Renal cortical epithelial cell (primary cell): ENCODE results near the gene SEC24B. TPM values are rescaled to one million over a fixed set of nuclear protein-coding genes. Genes with fewer than 3 reads are reported as not detected.
"Not testable (repeated sequence)": the region's sequence is repeated elsewhere in the genome, so short reads cannot be mapped to it uniquely, and the experiment has no call there.

Experiments
- DNase-seq: peaks from one replicate; pipeline ENCODE4 v3.0.0-alpha.2; 2011; ENCODE audit warnings: low read depth
- total RNA-seq: library from RNA; depleted of rRNA; stranded (reverse); fragments of >200 nt; gene quantifications from 2 replicates; pipeline ENCODE4 v1.2.3, GENCODE V29; 2014

SEC24B gene
- total RNA-seq, 1 donor from 2014 or later, result 34.6 TPM

GRCh38 chr4:109506890-109507289, 73.3 kb downstream of the SEC24B start:
- no peak for DNase-seq

- DNase-seq, result no peak
Observed at GRCh38 chr4:109510687-109511086, 77.1 kb downstream of the SEC24B start.

GRCh38 chr4:109511414-109511813, 77.8 kb downstream of the SEC24B start:
- no peak for DNase-seq

- not testable (repeated sequence) for DNase-seq
Observed at GRCh38 chr4:109513368-109513767, 79.8 kb downstream of the SEC24B start.

GRCh38 chr4:109532182-109532581, 98.6 kb downstream of the SEC24B start:
- no peak for DNase-seq

GRCh38 chr4:109545401-109545800, 111.8 kb downstream of the SEC24B start:
- DNase-seq, result no peak

GRCh38 chr4:109547394-109547793, 113.8 kb downstream of the SEC24B start:
- peak; percentile 8 for DNase-seq

- DNase-seq, result peak; percentile 81
Observed at GRCh38 chr4:109548655-109549054, 115.0 kb downstream of the SEC24B start.

- no peak for DNase-seq
Observed at GRCh38 chr4:109552237-109552636, 118.6 kb downstream of the SEC24B start.

GRCh38 chr4:109553130-109553529, 119.5 kb downstream of the SEC24B start:
- DNase-seq, result no peak

- no peak for DNase-seq
Observed at GRCh38 chr4:109554971-109555370, 121.4 kb downstream of the SEC24B start.

- DNase-seq, result no peak
Observed at GRCh38 chr4:109557433-109557832, 123.8 kb downstream of the SEC24B start.

GRCh38 chr4:109558095-109558494, 124.5 kb downstream of the SEC24B start:
- not testable (repeated sequence) for DNase-seq

GRCh38 chr4:109559625-109559982, 126.0 kb downstream of the SEC24B start:
- DNase-seq, result no peak

- peak; percentile 66 for DNase-seq
Observed at GRCh38 chr4:109559983-109560686, 126.5 kb downstream of the SEC24B start, which contains the start of gene MCUB. TSS of gene MCUB (plus strand) at chr4:109560246. CDS start at chr4:109560338, 92 bp downstream.

- peak; percentile 69 for DNase-seq
Observed at GRCh38 chr4:109560687-109561461, 127.3 kb downstream of the SEC24B start.

GRCh38 chr4:109562457-109563239, 129.0 kb downstream of the SEC24B start:
- DNase-seq, result no peak

GRCh38 chr4:109571494-109571893, 137.9 kb downstream of the SEC24B start:
- no peak for DNase-seq

GRCh38 chr4:109572154-109572553, 138.5 kb downstream of the SEC24B start:
- DNase-seq, result no peak

- DNase-seq, result no peak
Observed at GRCh38 chr4:109574443-109574850, 140.8 kb downstream of the SEC24B start.

GRCh38 chr4:109574931-109575804, 141.6 kb downstream of the SEC24B start:
- no peak for DNase-seq
